Activated naive CD4-positive, alpha-beta T cell treated with anti-CD3 and anti-CD28 coated beads, Interleukin-2, amount 50 U/mL, for 72 hours (primary cell): ENCODE data around the gene UBE2E2. TPM values are rescaled to one million over a fixed set of nuclear protein-coding genes. Genes with fewer than 3 reads are reported as not detected.

ENCODE experiments used
- ATAC-seq, 2 donors: fragments of 150-1000 bp; cut with Tn5 transposase; 2 replicates each; pipeline ENCODE4 v1.10.0; 2021; ENCODE audit warnings: mild to moderate bottlenecking in 2 of 2, moderate library complexity in 2 of 2
- DNase-seq, 2 donors: peaks; one replicate each; pipeline ENCODE4 v3.0.0; 2021 to 2022; ENCODE audit warnings: low spot score in 2 of 2
- H3K27ac Mint-ChIP-seq, 2 donors: one replicate each; pipeline ENCODE4 v1.8.0; 2022; ENCODE audit warnings: mild to moderate bottlenecking in 2 of 2, mixed read lengths in 2 of 2
- H3K36me3 Mint-ChIP-seq, 2 donors: one replicate each; pipeline ENCODE4 v1.8.0; 2022; ENCODE audit warnings: mixed read lengths in 2 of 2
- H3K9me3 Mint-ChIP-seq, 2 donors: one replicate each; pipeline ENCODE4 v1.8.0; 2022; ENCODE audit warnings: mixed read lengths in 2 of 2
- total RNA-seq, 2 donors: library from RNA; stranded (reverse); gene quantifications; one replicate each; pipeline ENCODE4 v1.2.3, GENCODE V29; 2022

The UBE2E2 gene
- total RNA-seq, 2 donors from 2014 or later = 4.7 to 18.3 TPM

DNA sequence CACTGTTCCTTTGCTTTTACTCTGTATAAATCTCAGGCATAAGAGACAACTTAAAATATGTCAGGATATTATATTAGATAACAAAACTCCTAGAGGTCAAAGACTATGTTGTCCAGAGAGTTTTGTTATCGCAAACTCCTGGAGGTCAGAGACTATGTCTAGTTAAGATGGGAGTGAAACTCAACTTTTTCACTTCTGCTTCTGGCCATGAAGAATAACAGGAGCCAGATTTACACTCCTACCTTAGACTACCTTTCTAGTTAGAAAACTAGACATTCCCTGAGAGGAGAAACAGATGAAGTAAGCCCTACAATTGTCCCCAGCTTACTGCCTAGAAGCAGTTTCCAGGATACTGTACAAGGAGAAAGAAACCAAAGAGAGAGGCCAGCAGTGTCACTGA, 347.3 kb downstream of the UBE2E2 start:
- no peak for ATAC-seq
- H3K27ac Mint-ChIP-seq = no peak overlapping the region
- DNase-seq = no peak
- H3K36me3 Mint-ChIP-seq = no peaks in the 10 kb centered on the region
- no peaks in the 10 kb centered on the region for H3K9me3 Mint-ChIP-seq

DNA sequence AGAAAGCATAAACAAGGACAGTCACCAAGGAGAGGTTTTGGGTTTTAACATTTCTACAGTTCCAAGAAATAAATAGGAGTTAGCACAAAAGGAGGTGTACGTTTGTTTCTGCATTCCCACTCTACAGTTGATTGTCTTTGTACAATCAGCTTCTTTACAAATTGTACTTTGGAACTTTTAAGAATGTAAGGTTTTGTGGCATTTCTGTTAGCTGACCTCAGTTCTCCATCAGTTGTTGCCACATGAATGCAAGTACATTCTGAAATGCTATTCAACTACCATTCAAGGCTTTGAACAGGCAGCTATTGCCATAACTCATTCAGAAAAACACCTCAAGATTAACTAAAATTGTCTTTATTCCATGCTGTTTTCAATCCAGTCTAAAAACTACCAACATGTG, 349.4 kb downstream of the UBE2E2 start:
- no peaks in the 10 kb centered on the region for H3K36me3 Mint-ChIP-seq

DNA sequence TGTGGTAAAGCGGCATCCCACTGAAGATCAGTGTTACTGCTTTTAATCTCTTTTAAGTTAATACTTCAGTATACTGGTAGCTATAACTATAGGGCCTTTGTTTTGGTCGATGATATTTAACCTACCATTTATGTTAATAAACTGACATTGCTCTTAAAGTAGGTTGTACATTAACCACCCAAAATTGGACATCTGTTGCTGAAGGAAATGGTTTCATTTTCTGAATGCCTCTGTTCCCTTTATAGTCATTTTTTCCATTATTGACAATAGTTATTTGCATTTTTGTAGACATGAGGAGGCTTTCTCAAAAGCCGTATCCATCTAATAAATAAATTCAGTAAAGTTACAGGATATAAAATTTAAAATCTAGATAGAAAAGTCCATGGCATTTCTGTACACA, 350.2 kb downstream of the UBE2E2 start:
- Mint-ChIP-seq H3K27ac (no peak overlapping the region), H3K9me3 (peaks cover 0 to 2% of the 10 kb centered on the region in 2 donors), H3K36me3 (no peaks in the 10 kb centered on the region)
- no peak for ATAC-seq
- DNase-seq = no peak

More for the DNA sequence above, 349.4 kb downstream of the UBE2E2 start:
- no peaks in the 10 kb centered on the region for H3K9me3 Mint-ChIP-seq
- ATAC-seq = no peak
- no peak overlapping the region for H3K27ac Mint-ChIP-seq
- DNase-seq = no peak

DNA sequence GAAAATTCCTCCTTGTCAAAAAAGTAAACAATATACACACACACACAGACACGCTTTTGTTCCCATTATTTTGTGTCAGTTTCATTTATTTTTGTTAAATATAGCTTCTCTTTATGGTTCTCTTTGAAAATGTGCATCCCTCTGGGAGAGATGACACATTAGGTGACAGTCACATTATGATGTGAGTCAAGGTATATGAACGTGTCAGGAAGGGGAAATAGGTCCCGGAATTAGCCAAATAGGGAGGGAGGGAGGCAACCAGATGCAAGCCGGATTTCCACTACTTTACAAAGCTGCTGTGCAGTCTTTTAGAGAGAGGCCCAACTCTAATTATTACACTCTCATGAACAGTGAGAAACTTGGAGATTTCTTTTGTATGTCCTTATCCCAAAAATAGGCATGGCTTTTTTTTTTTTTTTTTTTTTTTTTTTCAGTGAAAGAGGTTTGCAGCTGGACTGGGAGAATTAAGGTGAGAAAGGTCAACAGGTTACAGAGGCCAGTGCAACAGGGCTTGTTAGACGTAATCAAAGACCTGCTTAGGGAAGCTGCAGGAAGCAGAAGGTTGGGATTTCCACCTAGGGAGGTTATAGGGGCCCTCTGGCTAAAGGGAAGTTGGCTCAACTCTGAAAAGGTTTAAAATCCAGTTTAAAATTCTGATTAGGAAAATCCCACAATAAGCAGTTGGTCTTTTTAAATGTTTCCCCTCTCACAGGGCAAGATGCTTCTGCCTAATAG, 362.1 kb downstream of the UBE2E2 start:
- Mint-ChIP-seq H3K27ac (no peak overlapping the region), H3K36me3 (peaks cover 9 to 15% of the 10 kb centered on the region in 2 donors), H3K9me3 (peaks cover 1 to 3% of the 10 kb centered on the region in 2 donors)
- ATAC-seq = no peak
- DNase-seq = no peak

DNA sequence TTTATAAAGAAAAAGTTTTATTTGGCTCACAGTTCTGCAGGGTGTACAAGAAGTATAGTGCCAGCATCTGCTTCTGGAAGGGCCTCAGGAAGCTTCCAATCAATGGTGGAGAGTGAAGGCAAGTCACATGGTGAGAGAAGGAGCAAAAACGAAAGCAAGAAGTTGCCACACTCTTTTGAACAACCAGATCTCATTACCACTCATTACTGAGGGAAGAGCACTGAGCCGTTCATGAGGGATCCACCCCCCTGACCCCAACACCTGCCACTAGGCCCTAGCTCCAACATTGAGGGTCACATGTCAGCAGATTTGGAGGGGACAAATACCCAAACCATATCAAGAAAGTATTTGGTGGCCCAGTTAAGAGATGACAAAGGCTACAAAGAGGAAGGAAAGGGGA, 363.4 kb downstream of the UBE2E2 start:
- H3K27ac Mint-ChIP-seq = no peak overlapping the region
- H3K36me3 Mint-ChIP-seq = peaks cover 9 to 15% of the 10 kb centered on the region in 2 donors
- DNase-seq (no peak), ATAC-seq (no peak)
- peaks cover 0 to 3% of the 10 kb centered on the region in 2 donors for H3K9me3 Mint-ChIP-seq

DNA sequence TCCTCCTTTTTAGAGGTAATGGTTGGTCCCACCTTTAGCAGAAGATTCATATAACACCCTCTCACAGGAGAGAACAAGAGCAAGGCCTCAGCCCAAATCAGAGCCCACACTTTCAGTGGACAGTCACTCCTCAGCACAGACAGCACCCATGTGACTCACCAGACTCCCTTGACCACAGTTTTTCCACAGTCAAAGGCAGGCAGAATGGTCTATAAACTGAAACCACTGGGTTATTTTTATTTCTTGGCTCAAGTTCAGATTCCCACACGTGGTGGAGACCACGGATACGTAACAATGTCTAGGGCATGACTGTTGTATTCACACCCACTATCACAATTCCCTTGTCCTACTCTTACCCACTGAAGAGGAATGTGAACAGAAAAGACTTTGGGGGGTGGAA, 364.8 kb downstream of the UBE2E2 start:
- H3K27ac Mint-ChIP-seq = no peak overlapping the region
- peak in 1 of 2 donors; percentile 73 for ATAC-seq
- DNase-seq = no peak
- peaks cover 16 to 18% of the 10 kb centered on the region in 2 donors for H3K36me3 Mint-ChIP-seq
- peaks cover 0 to 8% of the 10 kb centered on the region in 2 donors for H3K9me3 Mint-ChIP-seq

DNA sequence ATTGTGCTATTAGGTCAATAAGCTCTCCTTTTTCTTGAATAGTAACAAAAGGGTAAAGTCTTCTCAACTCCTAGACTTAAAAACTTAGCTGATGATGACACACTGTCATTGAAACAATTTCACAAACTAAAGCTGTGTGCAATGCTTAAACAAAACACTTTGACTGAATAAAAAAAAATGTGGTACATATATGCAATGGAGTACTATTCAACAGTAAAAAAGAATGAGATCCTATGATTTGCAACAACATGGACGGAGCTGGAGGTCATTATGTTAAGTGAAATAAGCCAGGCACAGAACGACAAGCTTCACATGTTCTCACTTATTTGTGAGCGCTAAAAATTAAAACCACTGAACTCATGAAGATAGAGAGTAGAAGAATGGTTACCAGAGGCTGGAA, 370.7 kb downstream of the UBE2E2 start:
- no peak for DNase-seq

DNA sequence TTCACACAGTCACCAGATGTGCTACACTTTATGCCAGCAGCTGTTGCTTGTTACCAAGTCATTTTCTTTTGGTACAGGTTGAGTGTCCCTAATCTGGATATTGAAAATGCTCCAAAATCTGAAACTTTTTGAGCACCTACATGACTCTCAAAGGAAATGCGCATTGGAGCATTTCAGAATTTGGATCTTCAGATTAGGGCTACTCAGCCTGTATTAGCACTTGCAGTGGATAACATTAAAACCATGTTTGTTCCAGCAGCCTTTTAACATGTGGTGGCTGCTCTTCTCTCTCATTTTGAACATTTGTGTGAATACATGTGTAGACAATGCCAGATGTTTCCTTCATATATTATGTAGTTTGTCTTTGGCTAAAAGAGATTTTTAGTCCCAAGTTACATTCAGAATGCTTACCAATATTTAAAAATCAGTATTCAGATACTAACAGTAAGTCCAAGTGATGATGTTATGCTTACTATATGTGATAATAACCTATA, 371.7 kb downstream of the UBE2E2 start:
- DNase-seq (no peak), ATAC-seq (no peak)
- peaks cover 5 to 7% of the 10 kb centered on the region in 2 donors for H3K36me3 Mint-ChIP-seq
- H3K27ac Mint-ChIP-seq = no peak overlapping the region
- peaks cover 0 to 5% of the 10 kb centered on the region in 2 donors for H3K9me3 Mint-ChIP-seq

More for the DNA sequence above, 370.7 kb downstream of the UBE2E2 start:
- Mint-ChIP-seq H3K9me3 (peaks cover 0 to 5% of the 10 kb centered on the region in 2 donors), H3K27ac (no peak overlapping the region), H3K36me3 (peaks cover 5 to 7% of the 10 kb centered on the region in 2 donors)
- no peak for ATAC-seq

DNA sequence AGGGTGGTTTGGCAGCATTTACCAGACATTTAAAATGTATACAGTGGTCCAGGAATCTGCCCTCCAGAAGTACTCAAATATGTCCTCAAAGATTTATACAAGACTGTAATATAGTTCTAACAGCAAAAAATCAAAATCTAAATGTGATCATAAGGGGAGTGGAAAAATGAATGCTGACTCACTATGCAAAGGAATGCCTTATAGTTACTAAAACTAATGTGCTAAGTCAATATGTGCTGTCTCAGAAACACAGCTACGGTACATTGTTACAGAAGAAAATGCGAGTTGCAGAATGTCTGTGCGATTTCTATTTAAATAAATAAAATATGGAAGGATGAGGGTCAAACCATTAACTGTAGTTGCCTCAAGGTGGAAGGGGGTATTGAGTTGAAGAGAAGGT, 372.6 kb downstream of the UBE2E2 start:
- Mint-ChIP-seq H3K27ac (no peak overlapping the region), H3K9me3 (peaks cover 0 to 5% of the 10 kb centered on the region in 2 donors), H3K36me3 (peaks cover 5 to 7% of the 10 kb centered on the region in 2 donors)
- DNase-seq (no peak), ATAC-seq (no peak)

DNA sequence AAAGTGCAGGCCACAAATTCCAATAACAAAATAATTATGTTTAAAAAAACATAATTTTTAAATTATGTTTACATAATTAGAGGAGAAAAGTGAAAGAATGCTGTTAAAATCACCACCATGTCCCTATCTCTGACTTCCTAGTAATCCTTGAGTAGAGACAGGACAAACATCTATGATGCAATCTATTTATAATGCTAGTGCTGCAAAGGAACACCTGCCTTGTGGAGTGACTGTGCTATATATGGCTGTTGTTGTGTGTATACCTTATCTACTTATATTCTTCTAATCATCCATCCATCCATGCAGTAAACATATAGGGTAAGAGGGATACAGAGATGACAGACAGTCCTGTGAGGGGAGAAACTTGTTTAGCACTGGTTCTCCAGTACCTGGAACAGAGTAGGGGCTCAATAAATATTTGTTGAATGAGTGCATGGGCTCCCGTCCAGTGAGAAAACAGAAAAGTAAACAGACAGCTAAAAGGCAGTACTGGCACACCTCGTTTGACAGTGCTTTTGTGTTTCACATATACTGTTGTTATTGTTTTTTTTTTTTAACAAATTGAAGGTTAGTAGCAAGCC, 373.3 kb downstream of the UBE2E2 start:
- no peak for ATAC-seq
- Mint-ChIP-seq H3K27ac (no peak overlapping the region), H3K36me3 (peaks cover 5 to 7% of the 10 kb centered on the region in 2 donors), H3K9me3 (peaks cover 0 to 5% of the 10 kb centered on the region in 2 donors)
- DNase-seq = no peak

DNA sequence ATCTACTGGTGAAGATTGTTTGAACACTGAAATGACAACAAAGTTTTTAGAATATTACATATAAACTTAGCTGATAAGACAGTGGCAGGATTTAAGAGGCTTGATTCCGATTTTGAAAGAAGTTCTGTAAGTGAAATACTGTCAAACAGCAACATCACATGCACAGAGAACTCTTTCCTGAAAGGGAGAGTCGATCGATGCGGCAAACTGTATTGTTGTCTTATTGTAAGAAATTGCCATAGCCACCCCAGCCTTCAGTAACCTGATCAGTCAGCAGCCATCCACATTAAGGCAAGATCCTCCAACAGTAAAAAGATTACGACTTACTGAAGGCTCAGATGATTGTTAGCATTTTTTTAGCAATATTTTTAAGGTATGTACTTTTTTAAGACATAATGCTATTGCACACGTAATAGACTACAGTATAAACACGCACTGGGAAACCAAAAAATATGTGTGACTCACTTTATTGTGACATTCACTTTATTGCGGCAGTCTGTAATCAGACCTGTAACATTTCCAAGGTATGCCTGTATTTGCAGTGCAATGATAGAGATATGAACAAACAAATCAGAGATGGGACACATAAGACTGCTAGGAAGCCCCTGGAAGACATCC, 377.1 kb downstream of the UBE2E2 start:
- peaks cover 4 to 5% of the 10 kb centered on the region in 2 donors for H3K9me3 Mint-ChIP-seq
- H3K36me3 Mint-ChIP-seq = no peaks in the 10 kb centered on the region
- no peak for ATAC-seq
- DNase-seq = no peak
- no peak overlapping the region for H3K27ac Mint-ChIP-seq

DNA sequence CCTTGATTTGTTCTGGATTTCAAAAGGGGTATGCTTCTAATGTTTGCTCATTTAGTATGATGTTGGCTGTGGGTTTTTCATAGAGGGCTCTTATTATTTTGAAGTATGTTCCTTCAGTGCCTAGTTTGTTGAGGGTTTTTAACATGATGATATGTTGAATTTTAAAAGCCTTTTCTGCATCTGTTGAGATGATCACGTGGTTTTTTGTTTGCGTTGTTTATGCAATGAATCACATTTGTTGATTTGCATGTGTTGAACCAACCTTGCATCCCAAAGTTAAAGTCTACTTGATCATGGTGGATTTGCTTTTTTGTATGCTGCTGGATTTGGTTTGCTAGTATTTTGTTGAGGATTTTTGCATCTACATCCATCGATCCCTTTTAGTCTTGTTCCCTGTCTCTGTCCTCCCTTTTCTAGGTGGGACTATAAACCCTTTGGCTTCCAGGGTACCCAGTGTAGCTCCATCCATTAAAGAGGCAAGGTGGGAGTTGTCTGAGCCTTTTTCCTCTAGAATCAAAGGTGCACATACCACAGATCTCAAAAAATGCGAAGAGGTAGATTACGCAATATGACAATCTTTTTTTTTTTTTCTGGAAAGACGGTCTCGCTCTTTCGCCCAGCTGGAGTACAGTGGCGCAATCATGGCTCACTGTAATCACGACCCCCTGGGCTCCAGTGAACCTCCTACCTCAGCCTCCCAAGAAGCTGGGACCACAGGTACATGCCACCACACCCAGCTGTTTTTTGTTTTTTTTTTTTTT, 381.0 kb downstream of the UBE2E2 start:
- no peaks in the 10 kb centered on the region for H3K36me3 Mint-ChIP-seq
- no peak overlapping the region for H3K27ac Mint-ChIP-seq
- peaks cover 4 to 5% of the 10 kb centered on the region in 2 donors for H3K9me3 Mint-ChIP-seq
- DNase-seq (no peak), ATAC-seq (no peak)

DNA sequence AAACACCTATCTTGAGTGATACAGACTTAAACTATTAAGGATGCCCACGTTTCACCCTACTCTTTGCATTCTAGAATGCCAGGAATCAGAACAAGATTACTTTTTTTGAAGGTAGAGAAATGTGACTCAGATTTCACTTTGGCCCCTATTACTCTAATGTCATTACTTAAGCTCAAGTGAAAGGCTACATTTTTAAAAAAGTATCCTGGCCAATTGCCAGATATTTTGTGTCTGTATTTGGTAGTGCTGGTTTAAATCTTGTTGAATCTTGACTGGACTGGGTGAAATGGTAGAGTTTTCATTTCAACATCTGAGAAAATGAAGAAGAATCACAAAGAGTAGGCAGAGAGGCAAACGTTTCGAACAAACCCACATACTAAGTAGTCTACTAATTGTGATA, 384.4 kb downstream of the UBE2E2 start:
- ATAC-seq = no peak

DNA sequence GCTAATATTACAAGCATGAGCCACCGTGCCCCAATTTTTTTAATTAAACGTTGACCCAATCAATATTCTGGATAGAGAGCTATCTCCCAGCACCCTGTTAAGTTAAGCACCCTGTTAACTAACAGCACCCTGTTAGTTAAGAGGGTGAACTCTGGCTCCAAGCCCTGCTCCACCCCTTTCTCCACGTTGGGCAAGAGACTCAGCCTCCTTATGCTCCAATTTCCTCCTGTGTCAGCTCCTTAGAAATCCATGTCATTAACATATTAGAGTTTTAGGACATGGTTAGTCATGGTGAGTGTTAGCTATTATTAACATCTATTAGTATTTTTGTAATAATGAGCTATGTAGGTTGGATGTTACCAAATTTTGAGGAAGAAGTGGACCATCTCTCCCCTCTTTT, 385.4 kb downstream of the UBE2E2 start:
- H3K9me3 Mint-ChIP-seq = no peaks in the 10 kb centered on the region
- ATAC-seq = no peak
- H3K27ac Mint-ChIP-seq = no peak overlapping the region
- no peak for DNase-seq
- no peaks in the 10 kb centered on the region for H3K36me3 Mint-ChIP-seq

More for the DNA sequence above, 384.4 kb downstream of the UBE2E2 start:
- no peak overlapping the region for H3K27ac Mint-ChIP-seq
- H3K9me3 Mint-ChIP-seq = peaks cover 3 to 4% of the 10 kb centered on the region in 2 donors
- DNase-seq = no peak
- no peaks in the 10 kb centered on the region for H3K36me3 Mint-ChIP-seq

DNA sequence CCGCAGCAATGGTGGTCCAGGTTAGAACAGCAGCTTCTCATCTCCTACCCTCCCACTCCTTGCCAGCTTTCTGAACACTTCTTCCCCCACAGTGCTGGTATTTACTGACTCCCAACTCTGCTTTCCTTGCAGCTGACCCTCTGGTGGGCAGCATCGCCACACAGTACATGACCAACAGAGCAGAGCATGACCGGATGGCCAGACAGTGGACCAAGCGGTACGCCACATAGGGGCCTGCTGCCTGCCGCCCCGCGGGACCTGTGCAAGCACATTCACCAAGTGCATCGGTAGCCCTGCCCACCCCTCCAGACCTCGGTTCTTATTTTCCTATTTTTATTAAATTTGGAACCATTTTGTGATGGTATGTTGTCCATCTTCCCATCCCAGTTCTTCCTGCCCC, 386.5 kb downstream of the UBE2E2 start:
- Mint-ChIP-seq H3K9me3 (no peaks in the 10 kb centered on the region), H3K27ac (no peak overlapping the region), H3K36me3 (no peaks in the 10 kb centered on the region)
- ATAC-seq (no peak), DNase-seq (no peak)

DNA sequence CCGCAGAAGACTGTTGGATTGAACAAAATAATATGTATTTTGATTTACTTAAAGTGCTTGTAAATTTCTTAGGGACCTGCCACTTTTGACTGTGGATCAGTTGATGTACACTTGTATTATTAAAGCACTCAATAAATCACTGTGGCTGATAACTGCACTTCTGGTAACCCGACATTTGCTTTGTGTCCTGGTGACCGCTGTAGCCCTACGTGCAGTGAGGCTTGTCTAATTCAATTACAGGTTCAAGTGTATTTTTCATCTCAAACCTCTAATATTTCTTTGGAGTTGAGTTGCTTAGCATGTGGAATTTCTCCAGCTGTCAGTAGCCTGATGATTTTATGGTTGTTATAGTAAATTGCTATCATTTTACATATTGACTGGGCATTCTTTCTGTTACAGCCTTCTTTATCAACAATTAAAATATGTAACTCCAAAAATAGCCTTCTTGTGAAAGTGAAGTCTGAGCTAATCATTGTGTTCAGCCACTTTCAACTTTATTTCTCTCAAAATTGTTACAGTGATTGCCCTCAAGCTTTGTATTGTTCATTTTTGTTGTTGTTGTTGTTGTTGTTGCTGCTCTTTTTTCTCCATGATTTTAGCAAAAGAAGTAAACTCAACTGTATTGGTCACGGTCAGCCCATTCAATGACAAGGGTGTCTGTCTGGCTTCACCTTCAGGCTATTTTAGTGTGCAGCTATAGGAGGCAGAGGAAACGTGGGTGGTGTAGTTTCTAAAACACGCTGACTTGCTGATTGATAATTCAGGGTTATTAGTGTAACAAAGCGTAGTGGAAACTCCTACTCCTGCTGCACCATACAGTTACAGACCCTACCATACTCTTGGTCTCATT, 387.5 kb downstream of the UBE2E2 start:
- H3K9me3 Mint-ChIP-seq = no peaks in the 10 kb centered on the region
- no peaks in the 10 kb centered on the region for H3K36me3 Mint-ChIP-seq
- H3K27ac Mint-ChIP-seq = no peak overlapping the region
- ATAC-seq (no peak), DNase-seq (no peak)
